Mammary epithelial cell (primary cell): Measurements from ENCODE around the gene GPBP1L1.

Source experiments
- CTCF ChIP-seq, 2 donors: IDR thresholded peaks in 1 of 2; conservative IDR thresholded peaks in 1 of 2; 2 replicates each; pipeline ENCODE4 v1.5.1; 2011 to 2012; ENCODE audit warnings: inconsistent platforms in 2 of 2, low read length in 2 of 2, mild to moderate bottlenecking in 2 of 2, control low read depth in 1 of 2, low read depth in 1 of 2; ENCODE audit not compliant: insufficient read depth in 1 of 2; ENCODE audit errors: extremely low read depth in 1 of 2
- EZH2 ChIP-seq: IDR thresholded peaks from 2 replicates; pipeline ENCODE4 v1.6.1; 2012; ENCODE audit warnings: low read length, inconsistent platforms, borderline replicate concordance

- no peak for TF ChIP-seq CTCF (conservative IDR thresholded peaks at IDR 0.05 in 1 of 2, IDR thresholded peaks at IDR 0.05 in 1 of 2; ENCODE audit: extremely low read depth in 1 of 2, insufficient read depth in 1 of 2, low read depth in 1 of 2, low read length in 2 of 2)
- TF ChIP-seq EZH2 = no peak
These were observed 102.5 kb downstream of the GPBP1L1 start, which contains the start of gene NASP for GRCh38 chr1:45583666-45584350.
